Spleen (tissue), 7 donors: ENCODE results near the gene DDRGK1.

Source experiments
- CTCF ChIP-seq, 11 experiments: fragments of 200-600 bp in 7 of 11; fragments of 450-650 bp in 4 of 11; sonication (generic) in 4 of 11; IDR thresholded peaks in 8 of 11; conservative IDR thresholded peaks in 3 of 11; 1 replicate in 7 of 11; 2 replicates in 4 of 11; pipeline versions ENCODE4 v1.4.0 to v1.8.0; 2016 to 2021; ENCODE audit warnings: antibody characterized with exemption in 11 of 11, inconsistent platforms in 4 of 11, mild to moderate bottlenecking in 1 of 11
- POLR2A ChIP-seq, 3 donors: fragments of 450-650 bp; IDR thresholded peaks; one replicate each; pipeline ENCODE4 v1.5.1; 2017; ENCODE audit warnings: antibody characterized with exemption in 3 of 3, mild to moderate bottlenecking in 1 of 3
- POLR2AphosphoS5 ChIP-seq, 3 donors: sonication (generic); formaldehyde crosslinking; IDR thresholded peaks; one replicate each; pipeline ENCODE4 v1.5.1; 2017; ENCODE audit warnings: antibody characterized with exemption in 3 of 3
- donor health status: DM: no; HTN: no; CAD: no; lungs with moderate emphysema.
- donor health status: DM: no; HTN: no; CAD: no.
- donor health status: DM: no; HTN: no; CAD: no.

GRCh38 chr20:3146732-3147341 is 57.6 kb downstream of the DDRGK1 start:
- TF ChIP-seq POLR2A (IDR thresholded peaks at IDR 0.05): no peak
- TF ChIP-seq CTCF (IDR thresholded peaks at IDR 0.05 in 8 of 11, conservative IDR thresholded peaks at IDR 0.05 in 3 of 11): no peak
- no peak for TF ChIP-seq POLR2AphosphoS5 (IDR thresholded peaks at IDR 0.05)
